SK-N-SH (cell line): ENCODE measurements around the gene ZNF512B. TPM values are rescaled to one million over a fixed set of nuclear protein-coding genes. Genes with fewer than 3 reads are reported as not detected.

Source experiments
- CTCF ChIA-PET: fragments of 300-600, 350-600 bp; formaldehyde crosslinking; extraction: SDS; loops from one replicate; lab custom pipeline; 2021; lab: Yijun Ruan, JAX
- POLR2A ChIA-PET: fragments of 350-600 bp; sonication (Branson Sonifier 250); formaldehyde crosslinking; extraction: SDS; loops from one replicate; lab custom pipeline; 2020; ENCODE audit warnings: antibody characterized with exemption, inconsistent platforms; lab: Yijun Ruan, JAX
- DNase-seq: peaks from one replicate; pipeline ENCODE4 v3.0.0; 2012
- H2AFZ ChIP-seq: fragments of 200-600 bp; sonication (generic); 2 replicates; pipeline ENCODE4 v1.8.1; 2016; ENCODE audit warnings: antibody characterized with exemption, mild to moderate bottlenecking, low read depth
- H3F3A ChIP-seq: fragments of 200-600 bp; sonication (generic); replicated peaks from 2 replicates; pipeline ENCODE3; 2016; ENCODE audit warnings: antibody characterized with exemption, mild to moderate bottlenecking; ENCODE audit not compliant: insufficient read depth
- H3K27ac ChIP-seq, 2 experiments: fragments of 200-500 bp in 1 of 2; fragments of 200-600 bp in 1 of 2; sonication (Bioruptor generic) in 1 of 2; sonication (generic), shearing (Covaris generic) in 1 of 2; 2 replicates each; pipeline versions ENCODE4 v1.5.1 to v1.6.1; 2014 to 2016; ENCODE audit warnings: low read depth in 2 of 2, inconsistent platforms in 1 of 2, low read length in 1 of 2, mild to moderate bottlenecking in 1 of 2, mixed read lengths in 1 of 2
- H3K27me3 ChIP-seq: fragments of 200-600 bp; sonication (generic), shearing (Covaris generic); 2 replicates; pipeline ENCODE4 v1.6.1; 2016; ENCODE audit warnings: mixed run types; ENCODE audit not compliant: insufficient read depth
- H3K36me3 ChIP-seq, 2 experiments: fragments of 200-500 bp in 1 of 2; fragments of 200-600 bp in 1 of 2; sonication (Bioruptor generic) in 1 of 2; sonication (generic) in 1 of 2; replicated peaks in 1 of 2; 2 replicates each; pipeline versions ENCODE3 to v1.5.1; 2014 to 2016; ENCODE audit warnings: low read length in 1 of 2, mild to moderate bottlenecking in 1 of 2; ENCODE audit not compliant: insufficient read depth in 2 of 2, control insufficient read depth in 1 of 2
- H3K4me1 ChIP-seq, 2 experiments: fragments of 200-500 bp in 1 of 2; fragments of 200-600 bp in 1 of 2; sonication (Bioruptor generic) in 1 of 2; sonication (generic), shearing (Covaris generic) in 1 of 2; 2 replicates each; pipeline versions ENCODE4 v1.5.1 to v1.6.1; 2014 to 2016; ENCODE audit warnings: low read depth in 1 of 2, low read length in 1 of 2, mixed run types in 1 of 2; ENCODE audit not compliant: insufficient read depth in 2 of 2, control insufficient read depth in 1 of 2
- H3K4me2 ChIP-seq: fragments of 200-600 bp; sonication (generic), shearing (Covaris generic); 2 replicates; pipeline ENCODE4 v1.6.1; 2017; ENCODE audit warnings: mixed run types
- H3K4me3 ChIP-seq, 2 experiments: fragments of 200-500 bp in 1 of 2; fragments of 200-600 bp in 1 of 2; sonication (Bioruptor generic) in 1 of 2; sonication (generic), shearing (Covaris generic) in 1 of 2; 2 replicates each; pipeline versions ENCODE4 v1.5.1 to v1.8.1; 2014 to 2016; ENCODE audit warnings: low read depth in 2 of 2, inconsistent platforms in 1 of 2, low read length in 1 of 2, mild to moderate bottlenecking in 1 of 2, mixed read lengths in 1 of 2, moderate library complexity in 1 of 2
- H3K79me2 ChIP-seq: fragments of 200-600 bp; sonication (generic); 2 replicates; pipeline ENCODE4 v1.8.1; 2017; ENCODE audit warnings: mild to moderate bottlenecking; ENCODE audit not compliant: insufficient read depth
- H3K9ac ChIP-seq: fragments of 200-600 bp; sonication (generic); 2 replicates; pipeline ENCODE4 v1.6.1; 2017; ENCODE audit warnings: mixed run types
- H3K9me2 ChIP-seq: fragments of 200-600 bp; sonication (generic); 2 replicates; pipeline ENCODE4 v1.6.1; 2017; ENCODE audit warnings: mixed run types
- H3K9me3 ChIP-seq: fragments of 200-600 bp; sonication (generic); 2 replicates; pipeline ENCODE4 v1.6.1; 2017; ENCODE audit warnings: mixed run types, mild to moderate bottlenecking, moderate library complexity
- H4K20me1 ChIP-seq: fragments of 200-600 bp; sonication (generic); 2 replicates; pipeline ENCODE4 v1.6.1; 2017; ENCODE audit warnings: mild to moderate bottlenecking, mixed run types; ENCODE audit not compliant: insufficient read depth
- CHD2 ChIP-seq: fragments of 150-350 bp; IDR thresholded peaks from 2 replicates; pipeline ENCODE4 v1.6.1; 2018; ENCODE audit warnings: low read length; ENCODE audit not compliant: partially characterized antibody
- EZH2phosphoT487 ChIP-seq: fragments of 200-600 bp; sonication (generic); IDR thresholded peaks from 2 replicates; pipeline ENCODE4 v1.6.1; 2017; ENCODE audit warnings: low read depth, mixed run types, mild to moderate bottlenecking, antibody characterized with exemption, moderate library complexity, borderline replicate concordance
- IRF3 ChIP-seq: fragments of 150-350 bp; IDR thresholded peaks from 2 replicates; pipeline ENCODE4 v1.6.1; 2016; ENCODE audit warnings: mild to moderate bottlenecking, low read depth, low read length
- JUND ChIP-seq: IDR thresholded peaks from 2 replicates; pipeline ENCODE4 v1.4.0; 2012
- MEF2A ChIP-seq: IDR thresholded peaks from 2 replicates; pipeline ENCODE4 v1.4.0; 2012; ENCODE audit warnings: low read depth, borderline replicate concordance
- NFIC ChIP-seq: IDR thresholded peaks from 2 replicates; pipeline ENCODE4 v1.4.0; 2012; ENCODE audit warnings: borderline replicate concordance
- NRF1 ChIP-seq: IDR thresholded peaks from 2 replicates; pipeline ENCODE4 v1.6.1; 2012; ENCODE audit warnings: low read depth, mild to moderate bottlenecking, low read length
- PBX3 ChIP-seq: IDR thresholded peaks from 2 replicates; pipeline ENCODE4; 2012
- POLR2AphosphoS5 ChIP-seq: IDR thresholded peaks from 2 replicates; pipeline ENCODE4 v1.6.1; 2012; ENCODE audit warnings: low read depth, low read length
- RCOR1 ChIP-seq: fragments of 150-350 bp; IDR thresholded peaks from 2 replicates; pipeline ENCODE4 v1.6.1; 2017; ENCODE audit warnings: antibody characterized with exemption, low read length
- RFX5 ChIP-seq: IDR thresholded peaks from 2 replicates; pipeline ENCODE4 v1.6.1; 2012; ENCODE audit warnings: mild to moderate bottlenecking, improper control_type of control experiment, low read length
- SIN3A ChIP-seq: IDR thresholded peaks from 2 replicates; pipeline ENCODE4 v1.6.1; 2012; ENCODE audit warnings: low read depth, mild to moderate bottlenecking, low read length, moderate library complexity, borderline replicate concordance
- SMC3 ChIP-seq: IDR thresholded peaks from 2 replicates; pipeline ENCODE4 v1.6.1; 2012; ENCODE audit warnings: low read depth, low read length, improper control_type of control experiment
- TAF1 ChIP-seq: IDR thresholded peaks from 2 replicates; pipeline ENCODE4 v1.6.1; 2012; ENCODE audit warnings: low read depth, mild to moderate bottlenecking, low read length, moderate library complexity, borderline replicate concordance
- TCF12 ChIP-seq: IDR thresholded peaks from 2 replicates; pipeline ENCODE4 v1.4.0; 2012
- TEAD4 ChIP-seq: IDR thresholded peaks from 2 replicates; pipeline ENCODE4 v1.4.0; 2012; ENCODE audit warnings: mild to moderate bottlenecking, borderline replicate concordance; ENCODE audit not compliant: insufficient read depth
- USF1 ChIP-seq: IDR thresholded peaks from 2 replicates; pipeline ENCODE4 v1.4.0; 2012; ENCODE audit warnings: low read depth, borderline replicate concordance
- USF2 ChIP-seq: fragments of 150-350 bp; IDR thresholded peaks from 2 replicates; pipeline ENCODE4 v1.6.1; 2017; ENCODE audit warnings: antibody characterized with exemption, low read length, low read depth, borderline replicate concordance
- YY1 ChIP-seq: IDR thresholded peaks from 2 replicates; pipeline ENCODE4 v1.4.0; 2012; ENCODE audit warnings: low read depth, mild to moderate bottlenecking
- ZBTB33 ChIP-seq: IDR thresholded peaks from 2 replicates; pipeline ENCODE4 v1.4.0; 2012; ENCODE audit warnings: low read depth, borderline replicate concordance
- WGBS: methylation state at CpG from one replicate; pipeline ENCODE4 v1.1.6; 2017; ENCODE audit warnings: low lambda C conversion rate; 5-methylcytosine and 5-hydroxymethylcytosine counted together
- polyA plus RNA-seq, 3 experiments: library from polyadenylated mRNA; depleted of rRNA; stranded (reverse); fragments of >200 nt; gene quantifications; 2 replicates each; pipeline ENCODE4 v1.2.3, GENCODE V29; 2012

Gene ZNF512B
- polyA plus RNA-seq, 1 of the 3 experiments (the other 2 are of a cell fraction), result 11.8 TPM

- TF ChIP-seq ZBTB33 (no peak), TEAD4 (no peak)
Observed at GRCh38 chr20:63946986-63947637, 22.6 kb downstream of the ZNF512B start (continued).

GRCh38 chr20:63945921-63946920 lies 23.5 kb downstream of the ZNF512B start:
- no peaks in the 10 kb centered on the region for H3K9me2 ChIP-seq
- H3K36me3 ChIP-seq, result peaks cover 0 to 30% of the 10 kb centered on the region in 2 experiments
- no peaks in the 10 kb centered on the region for H3K9me3 ChIP-seq
- peaks cover 87% of the 10 kb centered on the region for H4K20me1 ChIP-seq
- no peak for DNase-seq
- peaks cover 46% of the 10 kb centered on the region for H3K79me2 ChIP-seq
- peaks cover 31% of the 10 kb centered on the region for H3F3A ChIP-seq
- no peak overlapping the region for H3K4me3 ChIP-seq
- no peak overlapping the region; a peak in 1 of 4 replicates for H3K27ac ChIP-seq
- ChIA-PET CTCF (interaction anchor here (1.1 to 2.0 kb wide), 2 partner anchors 28 to 171 kb away, joined by 6 to 11 read pairs; no protein-coding TSS in a partner anchor), POLR2A (no interaction called here)
- H3K4me1 ChIP-seq, result peaks cover 14 to 37% of the 10 kb centered on the region in 2 experiments; a peak in 3 of 4 replicates
- no peak overlapping the region for H2AFZ ChIP-seq
- WGBS, result 94% methylated on average over 15 of the region's 39 CpGs
- no peak overlapping the region for H3K4me2 ChIP-seq
- H3K27me3 ChIP-seq, result no peaks in the 10 kb centered on the region
- no peak for TF ChIP-seq POLR2AphosphoS5
- TF ChIP-seq NFIC, result no peak
- no peak for TF ChIP-seq USF1
- TF ChIP-seq RFX5, result no peak
- no peak for TF ChIP-seq SMC3
- no peak for TF ChIP-seq TCF12
- TF ChIP-seq PBX3, result no peak
- no peak for TF ChIP-seq RCOR1
- no peak for TF ChIP-seq NRF1
- no peak for TF ChIP-seq TEAD4
- TF ChIP-seq SIN3A, result no peak
- TF ChIP-seq YY1, result no peak
- no peak for TF ChIP-seq JUND
- no peak for TF ChIP-seq EZH2phosphoT487
- TF ChIP-seq CHD2, result no peak
- TF ChIP-seq TAF1, result no peak
- no peak for TF ChIP-seq IRF3
- no peak for TF ChIP-seq USF2
- no peak for TF ChIP-seq MEF2A
- TF ChIP-seq, all 33 proteins: peak for 0
- H3K9ac ChIP-seq, result no peak overlapping the region
